ENCODE data around the gene AKR1C1.
"Not testable (repeated sequence)": the region's sequence is repeated elsewhere in the genome, so short reads cannot be mapped to it uniquely, and the experiment has no call there.

DNA sequence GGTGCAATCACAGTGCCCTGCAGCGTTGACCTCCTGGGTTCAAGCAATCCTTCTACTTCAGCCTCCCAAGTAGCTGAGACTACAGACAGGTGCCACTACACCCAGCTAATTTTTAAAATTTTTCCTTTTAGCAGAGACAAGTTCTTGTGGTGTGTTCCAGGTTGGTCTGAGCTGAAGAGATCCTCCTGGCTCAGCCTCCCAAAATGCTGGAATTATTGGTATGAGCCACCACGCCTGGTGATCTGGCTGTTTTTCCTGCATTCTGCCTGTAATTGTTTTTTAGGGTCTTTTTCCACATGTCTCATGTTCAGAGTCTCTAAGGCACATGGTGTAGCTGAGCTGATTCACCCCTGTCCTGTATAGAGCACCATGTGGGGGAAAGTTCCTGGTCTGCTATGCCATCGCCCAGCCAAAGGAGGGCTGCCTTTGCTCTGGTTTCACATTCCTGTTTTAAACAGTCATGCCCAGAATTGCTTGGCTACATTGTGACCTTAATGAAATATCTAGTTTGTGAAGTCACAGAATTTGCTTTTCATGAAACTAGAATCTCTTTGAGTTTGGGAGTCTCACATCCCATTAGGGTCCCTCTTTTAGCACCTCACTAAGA lies 55.6 kb downstream of the AKR1C1 start:
- TF ChIP-seq POLR2AphosphoS5 (IDR thresholded peaks at IDR 0.05; ENCODE audit: borderline replicate concordance, low read depth, low read length); EZH2 (IDR thresholded peaks at IDR 0.05); FOXP2 (optimal IDR thresholded peaks at IDR 0.05; ENCODE audit: control extremely low read depth, extremely low read length, insufficient read depth): not testable (repeated sequence)

All from SK-N-MC (cell line).